Activated CD4-positive, CD25-positive, alpha-beta regulatory T cell (primary cell): Measurements from ENCODE around the gene ADCY10.
"Not testable (repeated sequence)": the region's sequence is repeated elsewhere in the genome, so short reads cannot be mapped to it uniquely, and the experiment has no call there.

Experiments
- DNase-seq, 4 experiments: peaks; one replicate each; lab custom pipeline; 2025; lab: John Stamatoyannopoulos, UW

Gene ADCY10, protein sequence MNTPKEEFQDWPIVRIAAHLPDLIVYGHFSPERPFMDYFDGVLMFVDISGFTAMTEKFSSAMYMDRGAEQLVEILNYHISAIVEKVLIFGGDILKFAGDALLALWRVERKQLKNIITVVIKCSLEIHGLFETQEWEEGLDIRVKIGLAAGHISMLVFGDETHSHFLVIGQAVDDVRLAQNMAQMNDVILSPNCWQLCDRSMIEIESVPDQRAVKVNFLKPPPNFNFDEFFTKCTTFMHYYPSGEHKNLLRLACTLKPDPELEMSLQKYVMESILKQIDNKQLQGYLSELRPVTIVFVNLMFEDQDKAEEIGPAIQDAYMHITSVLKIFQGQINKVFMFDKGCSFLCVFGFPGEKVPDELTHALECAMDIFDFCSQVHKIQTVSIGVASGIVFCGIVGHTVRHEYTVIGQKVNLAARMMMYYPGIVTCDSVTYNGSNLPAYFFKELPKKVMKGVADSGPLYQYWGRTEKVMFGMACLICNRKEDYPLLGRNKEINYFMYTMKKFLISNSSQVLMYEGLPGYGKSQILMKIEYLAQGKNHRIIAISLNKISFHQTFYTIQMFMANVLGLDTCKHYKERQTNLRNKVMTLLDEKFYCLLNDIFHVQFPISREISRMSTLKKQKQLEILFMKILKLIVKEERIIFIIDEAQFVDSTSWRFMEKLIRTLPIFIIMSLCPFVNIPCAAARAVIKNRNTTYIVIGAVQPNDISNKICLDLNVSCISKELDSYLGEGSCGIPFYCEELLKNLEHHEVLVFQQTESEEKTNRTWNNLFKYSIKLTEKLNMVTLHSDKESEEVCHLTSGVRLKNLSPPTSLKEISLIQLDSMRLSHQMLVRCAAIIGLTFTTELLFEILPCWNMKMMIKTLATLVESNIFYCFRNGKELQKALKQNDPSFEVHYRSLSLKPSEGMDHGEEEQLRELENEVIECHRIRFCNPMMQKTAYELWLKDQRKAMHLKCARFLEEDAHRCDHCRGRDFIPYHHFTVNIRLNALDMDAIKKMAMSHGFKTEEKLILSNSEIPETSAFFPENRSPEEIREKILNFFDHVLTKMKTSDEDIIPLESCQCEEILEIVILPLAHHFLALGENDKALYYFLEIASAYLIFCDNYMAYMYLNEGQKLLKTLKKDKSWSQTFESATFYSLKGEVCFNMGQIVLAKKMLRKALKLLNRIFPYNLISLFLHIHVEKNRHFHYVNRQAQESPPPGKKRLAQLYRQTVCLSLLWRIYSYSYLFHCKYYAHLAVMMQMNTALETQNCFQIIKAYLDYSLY (N-terminal part only)

DNA sequence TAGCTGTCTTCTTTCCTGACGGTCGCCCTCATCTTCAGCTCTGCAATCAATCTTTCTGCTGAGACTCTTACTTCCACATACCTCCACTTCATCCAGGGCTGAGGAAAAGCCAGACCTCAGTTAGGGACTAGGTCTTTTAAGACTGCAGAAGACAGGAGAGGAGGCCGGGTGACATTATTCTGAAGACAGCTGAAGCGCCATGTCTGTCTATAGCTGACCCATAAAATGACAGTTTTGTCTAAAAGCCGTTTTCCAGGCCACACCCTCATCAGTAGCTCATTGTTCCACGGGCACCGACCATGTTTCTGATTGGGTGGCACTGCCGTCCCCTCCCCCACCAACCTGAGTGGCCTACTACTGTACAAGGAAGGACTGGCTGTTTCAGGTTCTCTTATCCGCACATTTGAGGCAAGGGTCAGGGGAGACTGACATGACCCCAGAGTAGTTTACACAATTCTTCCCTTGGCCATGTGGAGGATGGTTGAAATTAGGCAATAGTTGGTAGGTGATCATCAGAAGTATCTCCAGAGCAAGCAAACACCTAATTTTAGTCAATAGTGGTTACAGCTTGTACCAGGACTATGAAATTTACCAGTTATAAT lies at the start of gene ADCY10:
TSS of gene ADCY10 (minus strand) at position 240 of the 602 bp plus-strand sequence. CDS start 8,994 bp downstream, outside the sequence.
- no peak for DNase-seq

DNA sequence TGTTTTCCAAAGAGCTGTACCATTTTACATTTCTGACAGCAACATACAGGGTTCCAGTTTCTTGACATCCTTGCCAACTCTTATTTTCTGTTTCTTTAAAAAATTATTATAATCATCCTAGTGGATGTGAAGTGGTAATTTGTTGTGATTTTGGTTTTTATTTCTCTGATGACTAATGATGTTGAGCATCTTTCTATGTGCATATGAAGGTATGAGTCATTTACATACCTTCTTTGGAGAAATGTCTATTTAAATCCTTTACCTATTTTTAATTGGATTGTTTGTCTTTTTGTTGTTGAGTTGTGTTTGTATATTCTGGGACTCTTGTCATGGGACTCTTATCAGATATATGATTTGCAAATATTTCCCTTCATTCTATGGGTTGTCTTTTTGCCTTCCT lies 43.8 kb upstream of the ADCY10 start:
- no peak for DNase-seq

- no peak for DNase-seq
These were observed 42.0 kb upstream of the ADCY10 start for GRCh38 chr1:167955915-167956314.

DNA sequence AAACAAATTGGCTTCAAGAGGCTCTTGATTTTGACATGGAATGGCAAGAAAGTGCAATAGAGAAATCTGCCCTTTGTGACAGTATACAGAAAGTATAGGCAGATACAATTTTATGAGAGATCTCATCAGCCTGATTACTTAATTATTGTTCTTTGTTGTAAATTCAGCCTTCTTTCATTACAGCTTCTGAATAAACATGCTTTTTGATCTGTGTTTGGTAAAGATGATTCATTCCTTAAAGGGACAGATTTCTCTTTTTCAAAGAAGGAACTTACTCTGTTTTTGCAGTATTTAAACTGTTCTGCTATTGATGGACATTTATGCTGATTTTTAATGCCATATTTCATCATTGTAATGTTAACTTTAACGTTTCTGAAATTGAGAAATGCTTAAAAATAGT lies 36.6 kb upstream of the ADCY10 start:
- DNase-seq, result no peak

DNA sequence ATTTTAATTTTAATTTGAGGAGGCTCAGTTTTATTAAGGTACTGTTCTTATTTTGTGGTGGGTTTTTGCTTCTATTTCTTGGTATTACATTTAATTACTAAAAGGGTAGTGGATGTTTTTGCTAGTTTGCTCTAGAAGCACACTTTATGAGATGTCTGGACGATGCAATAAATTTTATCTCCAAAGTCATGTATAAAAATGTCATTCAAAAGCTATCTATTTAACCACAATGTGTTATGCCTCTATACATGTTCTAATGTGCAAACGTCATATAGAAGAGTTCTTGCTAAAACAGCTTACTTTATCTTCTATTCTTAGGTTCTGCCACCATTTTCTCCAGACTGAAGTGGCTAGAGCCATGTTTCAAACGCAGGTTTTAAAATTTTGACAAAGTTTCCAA lies 35.9 kb upstream of the ADCY10 start:
- no peak for DNase-seq

GRCh38 chr1:167947733-167948132 lies 33.8 kb upstream of the ADCY10 start:
- DNase-seq, result no peak

- no peak for DNase-seq
These were observed 29.6 kb upstream of the ADCY10 start for GRCh38 chr1:167943541-167943940.

GRCh38 chr1:167940264-167940663 lies 26.3 kb upstream of the ADCY10 start:
- no peak for DNase-seq

DNA sequence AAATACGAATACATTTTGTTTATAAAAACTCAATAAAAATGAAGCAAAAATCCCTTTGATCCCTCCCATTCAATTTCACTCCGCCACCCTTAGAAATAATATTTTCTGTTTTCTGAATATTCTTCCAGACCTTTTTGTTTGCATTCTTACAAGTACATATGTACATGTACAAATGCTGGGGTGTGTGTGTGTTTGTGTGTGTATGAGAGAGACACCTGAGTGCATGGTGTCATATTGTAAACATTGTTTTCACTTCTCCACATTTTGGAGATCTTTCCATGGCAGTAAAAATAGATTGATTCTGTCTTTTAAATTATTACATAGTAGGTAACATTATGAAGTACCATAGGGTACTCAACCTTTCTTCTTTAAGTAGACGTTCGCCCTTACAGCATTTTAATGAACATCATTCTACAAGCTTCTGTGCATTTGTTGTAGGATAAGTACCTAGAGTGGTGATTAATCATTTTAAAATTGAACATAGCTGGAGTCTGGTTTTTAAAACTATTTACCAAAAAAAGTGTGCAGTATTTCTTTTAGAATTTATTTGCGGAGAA lies 24.2 kb upstream of the ADCY10 start:
- DNase-seq, result no peak

DNA sequence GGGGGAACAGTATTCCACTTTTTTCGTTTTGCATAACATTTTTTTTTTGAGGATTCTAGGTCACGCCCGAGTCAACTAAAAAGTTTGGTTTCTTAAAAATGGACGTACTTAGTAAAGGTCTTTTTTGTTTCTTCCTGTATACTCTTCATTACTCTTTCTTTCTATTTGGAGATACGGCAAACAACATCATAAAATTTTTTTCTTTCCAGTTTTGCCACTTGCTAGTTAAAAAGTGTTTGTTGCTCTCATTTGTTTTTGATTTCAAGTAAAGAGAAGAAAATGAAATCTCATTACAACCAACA lies 23.7 kb upstream of the ADCY10 start:
- DNase-seq, result no peak

- peak; percentile 21 to 73 (median 59) for DNase-seq
These were observed 23.2 kb upstream of the ADCY10 start, which contains the start of gene MPC2 for GRCh38 chr1:167936930-167937708. Gene MPC2 (minus strand): TSS chr1:167937072. CDS start chr1:167935841, 1,231 bp downstream.

- peak; percentile 84 to 96 (median 90) for DNase-seq
These were observed 22.4 kb upstream of the ADCY10 start, which contains the start of gene DCAF6 for GRCh38 chr1:167936068-167936929. Gene DCAF6 (plus strand): TSS chr1:167936683. CDS start chr1:167936912, 229 bp downstream.

DNA sequence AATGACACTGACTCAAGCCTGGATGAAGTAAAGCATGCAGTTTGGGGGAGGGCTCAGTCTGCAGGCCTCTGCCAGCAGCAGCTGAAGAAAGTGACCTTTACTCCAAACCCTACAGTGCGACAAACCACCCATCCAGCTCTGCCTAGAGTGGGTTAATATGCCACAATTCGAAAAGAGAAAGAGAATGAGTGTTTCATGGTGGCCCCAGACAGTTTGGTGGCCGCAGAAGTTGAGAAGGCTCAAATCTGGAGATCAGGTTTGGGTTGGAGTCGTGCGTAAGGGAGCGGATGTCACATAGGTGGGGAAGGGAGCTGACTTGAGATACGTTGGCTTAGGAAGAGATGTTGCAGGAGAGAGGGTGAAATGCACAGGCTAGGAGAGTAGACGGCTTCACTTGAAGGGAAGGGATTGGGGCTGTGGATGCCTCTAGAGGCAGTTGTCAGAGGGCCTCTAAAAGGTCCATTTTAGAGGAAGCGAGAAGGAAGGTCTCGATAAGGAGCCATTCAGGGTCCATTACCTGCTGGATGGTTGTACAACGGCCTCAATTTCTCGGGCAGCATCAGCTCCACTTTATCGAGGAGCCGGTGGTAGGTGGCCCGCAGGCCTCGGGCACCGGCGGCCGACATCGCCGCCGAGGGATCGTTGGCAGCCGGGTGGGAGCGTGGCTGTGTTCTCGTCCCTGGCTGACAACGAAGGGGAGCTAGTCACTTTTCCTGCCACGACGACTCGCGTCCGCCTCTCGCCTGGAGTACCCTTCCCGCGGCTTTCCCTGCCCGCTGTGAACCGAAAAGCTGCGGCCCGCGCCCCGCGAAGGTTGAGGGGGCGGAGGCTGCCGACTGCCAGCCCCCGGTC lies 21.5 kb upstream of the ADCY10 start:
- DNase-seq, result peak in 1 of 4 experiments; percentile 2

DNA sequence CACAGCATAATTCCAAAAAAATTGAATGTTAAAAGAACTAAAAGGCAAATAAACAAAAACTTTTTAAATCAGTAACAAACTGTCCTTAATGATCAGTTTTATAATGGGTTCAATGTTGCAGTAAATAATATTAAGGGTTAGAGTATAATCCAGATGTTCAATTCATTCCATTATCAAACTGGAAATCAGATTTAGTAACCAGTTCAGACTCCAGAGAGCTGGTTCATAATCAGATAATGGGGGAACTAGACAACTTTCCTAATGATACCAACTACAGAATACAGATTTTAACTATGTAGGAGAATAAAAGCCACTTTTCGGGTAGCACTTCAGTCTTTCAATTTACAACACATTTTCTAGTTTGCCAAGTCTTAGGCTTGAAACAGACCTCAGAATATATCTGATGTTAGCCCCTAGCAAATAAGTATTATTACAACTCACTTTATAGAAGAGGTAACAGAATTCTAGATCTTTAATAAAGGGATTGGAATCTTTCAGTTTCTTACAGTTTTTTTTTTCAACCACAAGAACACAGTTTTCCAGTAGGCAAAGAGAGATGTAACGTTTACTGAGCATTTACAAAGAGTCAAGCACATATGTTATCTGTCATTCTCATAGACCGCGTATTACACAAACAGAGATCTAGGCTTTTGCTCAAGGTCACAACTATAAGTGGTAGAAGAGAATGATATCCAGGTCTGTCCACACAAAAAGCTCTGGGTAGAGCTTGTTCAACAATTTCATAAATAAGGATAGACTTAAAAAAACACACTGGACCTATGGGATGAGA lies 20.7 kb upstream of the ADCY10 start:
- no peak for DNase-seq

DNA sequence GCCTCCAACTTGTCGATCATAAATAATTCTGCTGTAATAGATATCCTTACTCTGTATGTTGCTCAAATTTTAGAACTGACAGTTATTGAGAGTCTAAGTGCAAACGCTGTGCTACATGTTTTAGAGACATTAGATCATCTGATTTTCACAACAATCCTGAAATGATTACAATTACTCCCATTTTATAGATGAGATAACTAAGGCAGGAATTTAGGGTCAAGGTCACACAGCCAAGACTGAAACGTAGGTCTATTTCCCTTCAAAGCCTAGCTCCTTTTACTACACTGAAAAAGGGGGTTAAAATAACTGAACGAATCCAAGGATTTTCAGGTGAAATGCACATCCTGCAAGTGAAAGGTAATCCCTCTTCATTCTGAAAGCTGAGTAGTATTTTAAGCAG lies 19.9 kb upstream of the ADCY10 start:
- DNase-seq, result no peak

DNA sequence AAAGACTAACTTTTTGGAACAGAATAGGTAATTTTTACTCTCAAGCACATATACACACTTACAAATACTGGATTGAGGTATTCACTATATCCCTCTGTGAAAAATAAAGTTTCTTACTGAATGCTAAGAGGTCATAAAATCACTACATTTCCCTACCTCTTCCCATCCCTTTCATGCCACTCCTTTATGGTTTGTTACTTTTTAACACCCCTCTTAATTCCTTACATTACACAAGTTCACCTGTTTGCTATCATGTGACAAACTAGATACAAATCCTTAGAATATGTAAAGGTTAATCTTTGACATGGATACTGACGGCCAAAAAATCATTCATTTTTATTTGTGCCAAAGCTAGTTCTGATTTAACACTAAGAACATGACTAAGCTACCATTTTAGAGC lies 15.8 kb upstream of the ADCY10 start:
- DNase-seq, result no peak

DNA sequence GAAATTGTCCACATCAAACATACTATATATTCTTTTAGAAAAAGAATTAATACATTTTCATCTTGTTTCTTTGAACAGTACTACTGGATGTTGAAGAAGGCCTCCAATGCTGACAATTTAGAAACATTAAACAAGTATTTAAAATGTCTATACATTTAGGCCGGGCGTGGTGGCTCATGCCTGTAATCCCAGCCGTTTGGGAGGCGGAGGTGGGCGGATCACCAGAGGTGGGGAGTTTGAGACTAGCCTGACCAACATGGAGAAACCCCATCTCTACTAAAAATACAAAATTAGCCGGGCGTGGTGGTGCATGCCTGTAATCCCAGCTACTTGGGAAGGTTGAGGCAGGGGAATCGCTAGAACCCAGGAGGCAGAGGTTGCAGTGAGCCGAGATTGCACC lies 15.0 kb upstream of the ADCY10 start:
- DNase-seq, result not testable (repeated sequence)

DNA sequence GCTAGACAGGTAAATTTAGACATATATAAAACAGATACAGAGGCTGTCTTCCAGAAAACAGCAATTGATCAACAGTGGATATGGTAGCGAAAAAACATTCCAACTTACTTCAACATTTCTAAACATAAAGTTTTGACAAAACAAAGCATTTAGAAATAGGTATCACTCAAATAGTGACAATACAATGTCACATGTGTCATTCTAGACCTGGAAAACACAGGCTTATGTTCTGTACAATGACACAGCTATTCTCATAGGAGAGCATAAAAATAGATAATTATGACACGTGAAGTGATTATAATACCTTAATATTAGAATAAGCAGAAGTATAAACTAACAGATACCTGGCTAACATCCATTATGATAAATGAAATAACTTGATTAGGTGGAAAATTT lies 14.5 kb upstream of the ADCY10 start:
- DNase-seq, result no peak
